GM21526 (cell line): ENCODE data around the gene SERPINF2.
"Not testable (repeated sequence)": the region's sequence is repeated elsewhere in the genome, so short reads cannot be mapped to it uniquely, and the experiment has no call there.

Experiments
- ATAC-seq: cut with Tn5 transposase; IDR thresholded peaks from one replicate; pipeline ENCODE4 v1.9.1; 2021; ENCODE audit warnings: moderate library complexity; ENCODE audit not compliant: unreplicated experiment, low FRiP score

Gene SERPINF2

GRCh38 chr17:1716076-1716911 lies 26.4 kb upstream of the SERPINF2 start:
- peak; percentile 76 for ATAC-seq

GRCh38 chr17:1716912-1717695 lies 25.6 kb upstream of the SERPINF2 start:
- ATAC-seq = peak; percentile 35

GRCh38 chr17:1718362-1719165 lies 24.1 kb upstream of the SERPINF2 start:
- ATAC-seq = no peak

GRCh38 chr17:1720856-1721386 lies 21.8 kb upstream of the SERPINF2 start:
- ATAC-seq = no peak

GRCh38 chr17:1722022-1722421 lies 20.6 kb upstream of the SERPINF2 start:
- not testable (repeated sequence) for ATAC-seq

GRCh38 chr17:1724351-1724868 lies 18.3 kb upstream of the SERPINF2 start, which contains the start of gene WDR81:
Gene WDR81, plus strand, starts transcription at chr17:1724704. Its CDS starts 256 bp downstream, at chr17:1724960.
- peak; percentile 39 for ATAC-seq

- ATAC-seq = no peak
Measured at GRCh38 chr17:1724869-1725641, 17.6 kb upstream of the SERPINF2 start.

- ATAC-seq = no peak
Measured at GRCh38 chr17:1725642-1726511, 16.8 kb upstream of the SERPINF2 start.

- ATAC-seq = no peak
Measured at GRCh38 chr17:1726626-1727257, 15.9 kb upstream of the SERPINF2 start.

GRCh38 chr17:1727258-1727789 lies 15.3 kb upstream of the SERPINF2 start:
- ATAC-seq = no peak

GRCh38 chr17:1727876-1728630 lies 14.6 kb upstream of the SERPINF2 start:
- no peak for ATAC-seq

GRCh38 chr17:1729966-1730325 lies 12.7 kb upstream of the SERPINF2 start:
- ATAC-seq = no peak

- ATAC-seq = no peak
Measured at GRCh38 chr17:1730326-1731193, 12.1 kb upstream of the SERPINF2 start.

- ATAC-seq = no peak
Measured at GRCh38 chr17:1731194-1731506, 11.5 kb upstream of the SERPINF2 start.

GRCh38 chr17:1732241-1732832 lies 10.3 kb upstream of the SERPINF2 start:
- no peak for ATAC-seq

GRCh38 chr17:1732833-1733321 lies 9.8 kb upstream of the SERPINF2 start:
- ATAC-seq = no peak
